Activated CD8-positive, alpha-beta T cell treated with anti-CD3 and anti-CD28 coated beads, Interleukin-2, amount 10 ng/mL, durations not matched to agents 7 days and 5 days (primary cell): ENCODE measurements around the gene NUFIP2. TPM values are rescaled to one million over a fixed set of nuclear protein-coding genes. Genes with fewer than 3 reads are reported as not detected.

Source experiments
- ATAC-seq: fragments of 150-1000 bp; cut with Tn5 transposase; one replicate; pipeline ENCODE4 v1.10.0; 2021; ENCODE audit warnings: moderate library complexity
- CTCF ChIA-PET: fragments of 350-600 bp; sonication (Branson Sonifier 250); formaldehyde crosslinking; loops from one replicate; lab custom pipeline; 2021; ENCODE audit warnings: antibody characterized with exemption; lab: Charles Lee
- POLR2A ChIA-PET: fragments of 350-600 bp; sonication (Branson Sonifier 250); formaldehyde crosslinking; loops from one replicate; lab custom pipeline; 2021; ENCODE audit warnings: antibody characterized with exemption; lab: Charles Lee
- DNase-seq: peaks from one replicate; pipeline ENCODE4 v3.0.0-alpha.2; 2020
- H3K27ac Mint-ChIP-seq: one replicate; pipeline ENCODE4 v1.8.0; 2021; ENCODE audit warnings: mild to moderate bottlenecking, mixed read lengths
- H3K27me3 Mint-ChIP-seq: one replicate; pipeline ENCODE4 v1.8.0; 2021; ENCODE audit warnings: low read depth, mixed read lengths
- H3K36me3 Mint-ChIP-seq: one replicate; pipeline ENCODE4 v1.8.0; 2021; ENCODE audit warnings: low read depth, mixed read lengths
- H3K4me1 Mint-ChIP-seq: one replicate; pipeline ENCODE4 v1.8.0; 2021; ENCODE audit warnings: low read depth, mixed read lengths
- H3K4me3 Mint-ChIP-seq: one replicate; pipeline ENCODE4 v1.8.0; 2021; ENCODE audit warnings: mild to moderate bottlenecking, mixed read lengths
- H3K9me3 Mint-ChIP-seq: one replicate; pipeline ENCODE4 v1.8.0; 2022; ENCODE audit warnings: mixed read lengths; ENCODE audit not compliant: insufficient read depth
- total RNA-seq, 2 experiments: library from RNA; stranded (reverse); gene quantifications; one replicate each; pipeline ENCODE4 v1.2.3, GENCODE V29; 2021

The NUFIP2 gene
- total RNA-seq, 2 experiments from 2014 or later = 60.3 to 64.5 TPM

- Mint-ChIP-seq H3K4me3 (no peak overlapping the region), H3K4me1 (peaks cover 10% of the 10 kb centered on the region), H3K36me3 (no peaks in the 10 kb centered on the region), H3K27me3 (peaks cover 4% of the 10 kb centered on the region), H3K9me3 (no peaks in the 10 kb centered on the region), H3K27ac (no peak overlapping the region)
- ChIA-PET POLR2A (interaction anchor here (0.6 kb wide), 1 partner anchor 507 kb away, joined by 3 read pairs; no protein-coding TSS in a partner anchor), CTCF (interaction anchor here (0.7 kb wide), 1 partner anchor 64 kb away, joined by 3 read pairs; no protein-coding TSS in a partner anchor)
- DNase-seq (no peak), ATAC-seq (no peak)
Observed at GRCh38 chr17:29299031-29299430, 5.1 kb upstream of the NUFIP2 start.

- DNase-seq (no peak), ATAC-seq (no peak)
- H3K27me3 Mint-ChIP-seq = no peaks in the 10 kb centered on the region
- peaks cover 21% of the 10 kb centered on the region for H3K4me1 Mint-ChIP-seq
- peak overlapping the region; percentile 70 for H3K27ac Mint-ChIP-seq
- CTCF ChIA-PET = no interaction called here
- POLR2A ChIA-PET = no interaction called here
- peaks cover 20% of the 10 kb centered on the region for H3K36me3 Mint-ChIP-seq
- H3K4me3 Mint-ChIP-seq = peak overlapping the region; percentile 59
- no peaks in the 10 kb centered on the region for H3K9me3 Mint-ChIP-seq
Observed at GRCh38 chr17:29295420-29295819, 1.5 kb upstream of the NUFIP2 start.

DNA sequence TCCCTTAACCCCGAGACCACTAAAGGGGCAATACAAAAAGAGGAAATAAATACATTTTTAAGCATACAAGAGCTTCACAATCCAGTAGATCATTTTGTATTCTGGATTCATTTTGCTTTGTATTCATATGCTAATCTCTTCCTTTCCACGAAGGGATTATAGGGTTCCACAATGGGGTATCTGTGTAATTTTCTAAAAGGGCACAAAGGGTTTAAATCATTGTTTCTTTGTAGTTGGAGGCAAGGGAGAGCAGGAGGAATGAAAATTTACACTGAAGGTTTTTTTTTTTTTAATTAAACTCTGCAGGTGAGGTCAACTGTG, 592 bp upstream of the NUFIP2 start:
- no peak for DNase-seq
- POLR2A ChIA-PET = interaction anchor here (0.6 to 2.0 kb wide), 18 partner anchors 8 to 345 kb away, joined by 3 to 11 read pairs (median 4); no protein-coding TSS in a partner anchor
- Mint-ChIP-seq H3K27ac (peak overlapping the region; percentile 98), H3K9me3 (no peaks in the 10 kb centered on the region), H3K4me3 (peak overlapping the region; percentile 97), H3K36me3 (peaks cover 27% of the 10 kb centered on the region), H3K4me1 (peaks cover 27% of the 10 kb centered on the region), H3K27me3 (no peaks in the 10 kb centered on the region)
- CTCF ChIA-PET = interaction anchor here (0.6 to 1.4 kb wide), 16 partner anchors 8 to 640 kb away, joined by 3 to 7 read pairs (median 4); partner anchors contain the start of gene MYO18A
- no peak for ATAC-seq

DNA sequence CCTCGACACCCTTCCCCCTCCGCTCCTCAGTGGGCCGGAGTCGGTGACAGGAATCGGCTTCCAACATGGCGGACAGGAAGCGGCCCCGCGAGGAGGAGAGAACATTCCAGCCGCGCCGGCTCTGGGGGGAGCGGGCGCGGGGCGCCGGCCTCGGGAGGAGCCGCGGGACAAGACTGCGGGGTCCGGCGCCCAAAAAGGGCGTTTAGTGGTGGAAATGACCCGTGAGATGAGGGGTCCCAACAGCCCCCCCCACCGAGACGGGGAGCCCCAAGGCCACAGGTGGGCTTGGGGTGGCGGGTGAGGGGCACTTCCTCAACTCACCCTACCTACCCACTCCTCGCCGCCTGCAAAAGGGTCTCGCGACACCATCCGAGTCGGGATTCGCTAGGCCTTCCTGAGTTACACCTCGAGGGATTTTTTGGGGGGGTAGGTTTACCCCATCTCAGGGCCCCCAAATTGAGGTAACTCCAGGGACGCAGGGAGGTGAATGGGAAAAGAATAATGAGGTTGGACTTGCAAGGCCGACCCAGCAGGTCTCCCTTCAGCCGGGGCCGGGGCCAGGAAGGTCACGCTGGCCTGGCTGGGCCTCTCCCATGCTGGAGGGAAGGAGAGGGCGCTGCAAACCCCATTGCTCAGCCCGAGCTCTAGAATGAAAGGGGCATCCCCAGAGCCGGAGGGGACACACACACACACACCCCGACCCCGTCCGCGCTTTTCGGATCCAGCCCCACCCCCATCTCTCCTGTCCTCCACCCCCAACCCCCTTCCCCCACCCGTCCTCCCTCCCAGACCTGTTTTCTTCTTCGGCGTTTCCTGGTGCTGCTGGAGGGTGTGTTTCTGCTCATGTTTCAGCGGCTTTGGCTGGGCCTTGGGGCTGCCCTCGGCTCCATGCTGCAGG, 707 bp downstream of the NUFIP2 start:
- Mint-ChIP-seq H3K4me1 (peaks cover 37% of the 10 kb centered on the region), H3K27ac (peak overlapping the region; percentile 98), H3K27me3 (no peaks in the 10 kb centered on the region), H3K4me3 (peak overlapping the region; percentile 97), H3K36me3 (peaks cover 38% of the 10 kb centered on the region), H3K9me3 (no peaks in the 10 kb centered on the region)
- ChIA-PET POLR2A (interaction anchor here (0.5 to 2.0 kb wide), 23 partner anchors 8 to 566 kb away, joined by 3 to 11 read pairs (median 3); no protein-coding TSS in a partner anchor), CTCF (interaction anchor here (0.6 to 3.5 kb wide), 18 partner anchors 9 to 340 kb away, joined by 3 to 40 read pairs (median 4); partner anchors contain the start of gene MYO18A)
- peak; percentile 73 for DNase-seq
- ATAC-seq = peak; percentile 37

GRCh38 chr17:29292071-29292991, 1.6 kb downstream of the NUFIP2 start:
- ChIA-PET POLR2A (interaction anchor here (0.6 to 1.6 kb wide), 7 partner anchors 14 to 505 kb away, joined by 3 to 5 read pairs (median 3); partner anchors contain the start of gene TAOK1), CTCF (interaction anchor here (0.7 to 3.5 kb wide), 15 partner anchors 10 to 175 kb away, joined by 3 to 40 read pairs (median 5); no protein-coding TSS in a partner anchor)
- peaks cover 43% of the 10 kb centered on the region for H3K4me1 Mint-ChIP-seq

GRCh38 chr17:29291163-29291752, 2.7 kb downstream of the NUFIP2 start:
- peak; percentile 51 for DNase-seq
- POLR2A ChIA-PET = interaction anchor here (0.6 to 1.6 kb wide), 4 partner anchors 114 to 152 kb away, joined by 3 to 4 read pairs (median 4); no protein-coding TSS in a partner anchor

More at GRCh38 chr17:29292071-29292991, 1.6 kb downstream of the NUFIP2 start:
- DNase-seq (peak; percentile 69), ATAC-seq (peak; percentile 1)
- Mint-ChIP-seq H3K4me3 (peak overlapping the region; percentile 97), H3K27me3 (no peaks in the 10 kb centered on the region), H3K27ac (peak overlapping the region; percentile 98), H3K36me3 (peaks cover 47% of the 10 kb centered on the region), H3K9me3 (no peaks in the 10 kb centered on the region)

GRCh38 chr17:29289852-29290251, 4.1 kb downstream of the NUFIP2 start:
- POLR2A ChIA-PET = interaction anchor here (0.7 kb wide), 1 partner anchor 76 kb away, joined by 4 read pairs; no protein-coding TSS in a partner anchor
- peaks cover 51% of the 10 kb centered on the region for H3K4me1 Mint-ChIP-seq
- H3K4me3 Mint-ChIP-seq = peak overlapping the region; percentile 48
- no peak for ATAC-seq
- H3K27me3 Mint-ChIP-seq = no peaks in the 10 kb centered on the region
- no peak for DNase-seq
- peaks cover 71% of the 10 kb centered on the region for H3K36me3 Mint-ChIP-seq
- H3K27ac Mint-ChIP-seq = peak overlapping the region; percentile 25
- CTCF ChIA-PET = interaction anchor here (0.7 to 3.5 kb wide), 7 partner anchors 11 to 166 kb away, joined by 3 to 27 read pairs (median 8); no protein-coding TSS in a partner anchor
- H3K9me3 Mint-ChIP-seq = no peaks in the 10 kb centered on the region

More at GRCh38 chr17:29291163-29291752, 2.7 kb downstream of the NUFIP2 start:
- H3K27ac Mint-ChIP-seq = peak overlapping the region; percentile 88
- H3K4me1 Mint-ChIP-seq = peaks cover 49% of the 10 kb centered on the region
- no peaks in the 10 kb centered on the region for H3K27me3 Mint-ChIP-seq
- H3K4me3 Mint-ChIP-seq = peak overlapping the region; percentile 91
- CTCF ChIA-PET = interaction anchor here (0.6 to 3.5 kb wide), 31 partner anchors 12 to 275 kb away, joined by 3 to 40 read pairs (median 5); partner anchors contain the start of gene MYO18A
- peaks cover 57% of the 10 kb centered on the region for H3K36me3 Mint-ChIP-seq
- no peak for ATAC-seq
- H3K9me3 Mint-ChIP-seq = no peaks in the 10 kb centered on the region

DNA sequence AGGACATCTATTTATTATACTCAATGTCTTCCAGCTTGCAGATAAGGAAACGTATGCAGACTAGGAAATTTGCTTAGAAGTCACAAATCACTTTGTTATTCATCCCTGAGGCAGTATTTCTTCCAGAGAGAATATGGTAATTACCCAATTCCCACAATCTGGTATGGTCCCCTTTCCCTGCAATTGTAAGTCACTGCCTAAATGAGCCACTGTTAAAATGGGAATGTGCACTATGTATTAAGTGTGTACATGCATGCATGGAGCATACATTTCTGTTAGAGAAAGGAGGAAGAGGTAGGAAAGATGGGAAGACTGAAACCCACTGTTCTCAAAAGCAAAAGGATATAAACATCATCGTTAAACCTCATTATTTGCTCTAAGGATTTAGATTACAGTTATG, 10.0 kb downstream of the NUFIP2 start:
- ChIA-PET CTCF (interaction anchor here (1.0 to 1.1 kb wide), 3 partner anchors 10 to 86 kb away, joined by 3 to 4 read pairs (median 3); partner anchors contain the start of gene NUFIP2), POLR2A (interaction anchor here (1.3 kb wide), 1 partner anchor 10 kb away, joined by 4 read pairs; the partner anchor contains the start of gene NUFIP2)
- H3K4me3 Mint-ChIP-seq = no peak overlapping the region
- ATAC-seq (no peak), DNase-seq (no peak)
- H3K9me3 Mint-ChIP-seq = peaks cover 13% of the 10 kb centered on the region
- H3K27me3 Mint-ChIP-seq = no peaks in the 10 kb centered on the region
- no peak overlapping the region for H3K27ac Mint-ChIP-seq
- H3K36me3 Mint-ChIP-seq = peaks cover 93% of the 10 kb centered on the region
- H3K4me1 Mint-ChIP-seq = peaks cover 50% of the 10 kb centered on the region

GRCh38 chr17:29283496-29283895, 10.5 kb downstream of the NUFIP2 start:
- peaks cover 93% of the 10 kb centered on the region for H3K36me3 Mint-ChIP-seq
- ChIA-PET CTCF (interaction anchor here (1.0 to 1.1 kb wide), 3 partner anchors 11 to 86 kb away, joined by 3 to 4 read pairs (median 3); partner anchors contain the start of gene NUFIP2), POLR2A (interaction anchor here (1.3 kb wide), 1 partner anchor 10 kb away, joined by 4 read pairs; the partner anchor contains the start of gene NUFIP2)
- H3K9me3 Mint-ChIP-seq = peaks cover 18% of the 10 kb centered on the region
- no peaks in the 10 kb centered on the region for H3K27me3 Mint-ChIP-seq
- H3K4me3 Mint-ChIP-seq = no peak overlapping the region
- DNase-seq (no peak), ATAC-seq (no peak)
- H3K27ac Mint-ChIP-seq = no peak overlapping the region
- H3K4me1 Mint-ChIP-seq = peaks cover 49% of the 10 kb centered on the region

GRCh38 chr17:29279397-29280070, 14.4 kb downstream of the NUFIP2 start:
- POLR2A ChIA-PET = interaction anchor here (2.8 kb wide), 1 partner anchor 14 kb away, joined by 11 read pairs; the partner anchor contains the start of gene NUFIP2
- no peak overlapping the region for H3K27ac Mint-ChIP-seq

More at GRCh38 chr17:29279397-29280070, 14.4 kb downstream of the NUFIP2 start:
- ATAC-seq (no peak), DNase-seq (no peak)
- no peaks in the 10 kb centered on the region for H3K27me3 Mint-ChIP-seq
- no peak overlapping the region for H3K4me3 Mint-ChIP-seq
- peaks cover 46% of the 10 kb centered on the region for H3K4me1 Mint-ChIP-seq
- H3K9me3 Mint-ChIP-seq = peaks cover 19% of the 10 kb centered on the region
- peaks cover 89% of the 10 kb centered on the region for H3K36me3 Mint-ChIP-seq
- CTCF ChIA-PET = interaction anchor here (1.1 to 6.3 kb wide), 2 partner anchors 11 to 130 kb away, joined by 3 to 27 read pairs; no protein-coding TSS in a partner anchor
